NCI-H345 treated with DMSO at 0.1 percent for 48 hours (cell line): ENCODE data around the gene URI1.

ENCODE experiments used
- DNase-seq: peaks from one replicate; lab custom pipeline; 2025; ENCODE audit not compliant: unreplicated experiment; lab: John Stamatoyannopoulos, UW

The URI1 gene

DNA sequence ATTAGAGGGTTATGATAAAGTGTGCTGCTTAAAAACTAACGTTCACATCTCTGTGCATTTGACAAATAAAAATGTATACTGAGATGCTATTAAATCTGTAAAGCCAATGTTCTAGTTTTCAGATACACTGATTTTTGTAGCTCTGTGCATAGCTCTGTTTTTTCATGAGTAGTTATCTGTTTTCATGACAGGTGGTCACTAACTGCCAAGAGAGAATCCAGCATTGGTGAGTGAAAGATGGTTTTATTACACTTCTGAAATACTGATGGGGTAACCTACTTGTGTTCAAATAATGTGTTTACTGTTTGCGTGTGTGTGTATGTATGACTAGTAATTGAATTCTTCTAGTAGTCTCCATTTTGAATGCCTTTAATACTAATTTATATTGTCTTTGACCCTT lies 29.0 kb downstream of the URI1 start:
- no peak for DNase-seq

DNA sequence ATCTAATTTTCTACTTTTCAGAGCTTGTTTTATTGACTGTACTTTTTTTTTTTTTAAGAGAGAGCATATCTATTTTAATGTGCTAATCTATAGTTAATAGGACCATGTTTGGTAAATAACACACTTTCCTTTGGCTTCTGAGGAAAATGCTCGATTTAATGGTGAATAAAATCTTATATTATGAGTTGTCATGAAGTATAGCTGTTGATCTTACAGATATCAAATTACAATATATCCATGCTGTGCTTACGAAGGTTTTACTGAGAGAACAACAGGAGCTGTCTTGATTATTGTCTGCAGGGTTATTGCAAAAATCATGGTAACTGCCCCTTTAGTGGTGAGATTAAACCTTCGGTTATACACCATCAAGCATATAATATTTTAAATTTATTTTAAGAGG lies 29.6 kb downstream of the URI1 start:
- no peak for DNase-seq

DNA sequence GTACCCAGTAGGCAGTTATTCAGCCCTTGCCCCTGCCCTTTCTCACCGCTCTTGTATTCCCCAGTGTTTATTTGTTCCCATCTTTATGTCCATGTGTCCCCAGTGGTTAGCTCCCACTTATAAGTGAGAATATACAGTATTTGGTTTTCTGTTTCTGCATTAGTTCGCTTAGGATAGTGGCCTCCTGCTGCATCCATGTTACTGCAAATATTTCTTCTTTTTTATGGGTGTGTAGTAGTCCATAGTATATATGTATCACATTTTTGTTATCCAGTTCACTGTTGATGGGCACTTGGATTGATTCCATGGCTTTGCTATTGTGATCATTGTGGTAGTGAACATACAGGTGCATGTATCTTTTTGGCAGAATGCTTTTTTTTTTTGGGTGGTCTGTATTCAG lies 32.7 kb downstream of the URI1 start:
- DNase-seq, result no peak

DNA sequence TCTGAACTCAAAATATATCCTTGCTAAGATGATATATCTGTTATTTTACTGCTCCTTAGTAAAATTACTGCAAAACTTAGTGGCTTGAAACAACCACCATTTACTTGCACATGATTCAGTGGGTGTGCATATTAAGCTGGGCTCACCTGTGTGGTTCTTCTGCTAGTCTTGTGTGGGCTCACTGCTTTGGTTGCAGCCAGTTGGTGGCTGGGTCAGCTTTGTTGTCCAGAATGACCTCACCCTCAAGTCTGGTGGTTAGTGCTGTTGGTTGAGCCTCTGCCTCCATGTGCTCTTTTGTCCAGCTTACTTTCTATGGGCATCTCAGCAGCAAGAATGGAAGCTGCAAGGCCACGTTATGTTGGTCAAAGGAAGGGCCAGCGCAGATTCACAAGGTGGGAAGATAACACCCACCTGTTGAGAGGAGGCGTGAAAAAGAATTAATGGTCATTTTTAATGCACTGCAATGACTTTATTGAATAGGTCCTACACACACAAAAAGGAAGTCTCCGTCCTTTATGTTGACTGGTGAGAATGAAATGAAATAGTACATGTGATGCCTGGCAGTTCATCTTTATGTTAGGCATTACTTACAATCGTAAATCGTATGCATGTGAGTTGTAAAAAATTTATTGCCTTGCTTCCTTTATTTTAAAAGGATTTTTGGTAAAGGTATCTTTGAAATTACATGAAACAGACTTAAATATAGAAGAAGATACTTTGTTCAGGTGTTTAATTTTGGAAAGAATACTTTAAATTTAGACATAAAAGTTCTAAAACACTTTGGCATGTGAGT lies 34.3 kb downstream of the URI1 start:
- DNase-seq, result no peak

DNA sequence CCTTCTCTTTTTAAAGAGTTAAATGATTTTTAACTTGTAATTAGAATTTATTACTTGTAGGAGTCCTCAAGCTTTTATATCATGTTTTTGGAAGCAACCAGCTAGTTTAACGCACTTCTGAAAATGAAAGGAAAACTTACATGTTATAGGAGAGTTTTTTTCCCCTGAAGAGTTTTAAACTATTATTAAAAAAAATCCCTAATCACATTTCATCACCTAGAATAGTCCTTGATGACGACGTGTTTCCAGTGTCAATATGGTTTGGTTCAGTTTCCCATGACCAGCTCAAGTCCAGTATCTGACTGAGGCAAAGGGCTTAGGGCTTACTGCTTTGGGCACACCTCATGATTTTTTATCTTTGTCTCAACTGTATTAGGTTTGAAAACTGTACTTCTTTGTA lies 36.0 kb downstream of the URI1 start:
- no peak for DNase-seq

DNA sequence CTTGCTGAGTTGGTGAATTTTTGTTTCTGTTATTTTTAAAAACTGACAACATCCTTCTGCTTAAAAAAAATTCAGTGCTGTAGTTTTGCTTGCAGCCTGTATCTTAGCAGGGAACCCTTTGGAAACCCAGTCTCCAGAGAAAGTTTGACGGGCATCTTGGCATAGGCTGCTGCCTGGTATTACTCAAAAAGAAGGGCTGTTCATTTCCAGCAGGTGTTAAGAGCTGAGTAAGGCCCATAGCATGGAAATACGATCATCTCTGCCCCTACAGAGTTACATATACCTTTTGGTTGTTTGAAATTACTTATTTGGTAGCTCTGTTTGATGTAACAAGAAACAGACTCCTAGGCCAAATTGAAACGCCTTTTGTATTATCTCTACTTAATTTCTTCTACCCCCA lies 41.5 kb downstream of the URI1 start:
- DNase-seq, result no peak

DNA sequence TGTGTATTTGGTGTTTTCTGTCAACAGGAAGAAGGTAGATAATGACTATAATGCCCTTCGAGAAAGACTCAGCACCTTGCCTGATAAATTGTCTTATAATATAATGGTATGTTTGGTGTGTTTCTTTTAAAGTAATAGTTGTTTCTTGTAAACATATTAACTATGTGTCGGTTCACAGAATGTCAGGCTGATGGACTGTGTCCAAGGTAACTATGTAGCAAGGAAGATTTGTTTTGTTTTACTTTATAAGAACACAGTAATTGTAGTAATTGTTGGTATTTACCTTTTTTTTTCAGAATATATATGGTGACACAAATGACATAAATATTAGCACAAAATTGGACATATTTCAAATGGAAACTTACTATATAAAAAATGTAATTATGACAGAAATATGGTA lies 43.2 kb downstream of the URI1 start:
- no peak for DNase-seq

DNA sequence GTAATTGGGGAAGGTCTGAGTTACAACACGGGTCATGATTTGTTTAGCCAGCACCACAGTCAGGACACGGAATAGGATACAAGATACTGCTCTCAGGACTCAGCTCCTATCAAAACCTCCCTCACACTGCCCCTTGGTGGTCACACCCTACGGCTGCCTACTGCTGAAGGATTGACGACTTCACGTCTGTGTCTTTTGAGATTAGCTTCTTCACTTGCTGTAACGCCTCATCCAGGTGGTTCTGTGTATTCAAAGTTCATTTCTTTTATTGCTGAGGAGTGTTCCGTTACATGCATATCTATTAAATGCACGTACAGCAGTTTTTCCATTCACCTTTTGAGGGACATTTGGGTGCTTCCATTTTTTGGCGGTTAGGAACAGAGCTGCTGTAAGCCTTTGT lies 46.3 kb downstream of the URI1 start:
- DNase-seq, result no peak

DNA sequence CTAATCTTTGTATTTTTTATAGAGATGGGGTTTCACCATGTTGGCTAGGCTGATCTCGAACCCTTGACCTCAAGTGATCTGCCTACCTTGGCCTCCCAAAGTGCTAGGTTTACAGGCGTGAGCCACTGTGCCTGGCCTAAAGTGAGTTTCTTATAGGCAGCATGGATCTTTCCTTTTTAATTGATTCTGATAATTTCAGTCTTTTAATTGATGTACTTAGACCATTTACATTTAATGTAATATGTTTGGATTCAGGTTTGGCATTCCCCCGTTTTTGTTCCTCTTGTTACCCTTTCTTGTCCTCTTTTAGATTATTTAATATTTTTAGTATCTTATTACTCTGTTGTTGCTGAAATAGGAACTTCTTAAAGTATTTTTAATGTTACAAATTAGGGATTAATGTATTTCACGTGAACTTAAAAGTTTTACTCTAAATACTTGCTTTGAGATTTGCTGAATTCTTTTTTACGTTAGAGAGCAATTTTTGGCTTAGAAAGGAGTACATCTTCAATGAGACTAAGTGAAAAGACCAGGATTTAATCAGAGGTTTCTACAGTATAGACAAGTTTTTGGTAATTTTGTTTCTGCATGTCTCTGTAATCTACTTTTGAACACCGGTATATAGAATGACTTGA lies 50.3 kb downstream of the URI1 start:
- DNase-seq, result no peak

DNA sequence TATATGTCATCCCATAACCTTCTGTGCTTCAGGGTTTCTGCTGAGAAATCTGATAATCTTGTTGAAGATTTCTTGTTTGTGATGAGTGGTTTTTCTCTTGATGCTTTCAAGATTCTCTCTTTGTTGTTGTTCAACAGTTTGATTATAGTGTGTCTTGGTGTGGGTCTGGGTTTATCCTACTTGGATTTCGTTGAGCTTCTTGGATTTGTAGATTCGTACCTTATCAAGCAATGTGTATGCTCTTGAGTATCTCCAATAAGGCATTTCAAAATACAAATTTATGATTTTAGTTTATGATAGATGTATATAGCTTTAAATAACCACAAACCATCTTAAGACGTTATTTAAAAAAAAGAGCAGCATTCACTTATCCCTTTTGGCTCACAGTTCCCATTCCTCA lies 57.5 kb downstream of the URI1 start:
- no peak for DNase-seq

DNA sequence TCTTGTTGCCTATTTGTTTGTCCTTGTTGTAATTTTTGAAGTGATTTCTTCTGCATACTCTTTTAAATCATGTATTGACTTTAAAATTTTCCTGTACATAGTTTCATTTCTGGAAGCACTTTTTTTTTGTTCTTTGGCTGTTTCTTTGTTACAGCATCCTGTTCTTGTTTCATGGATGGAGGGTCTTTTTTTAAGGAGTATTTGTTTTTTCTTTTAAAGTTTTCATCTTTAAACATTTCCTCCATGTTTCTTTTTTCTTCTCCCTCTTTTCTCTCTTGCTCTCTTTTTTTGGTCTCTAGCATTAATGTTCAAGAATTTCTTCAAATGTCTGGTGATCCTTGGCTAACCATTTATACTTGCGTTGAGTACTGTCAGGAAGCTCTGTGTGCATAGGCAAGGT lies 58.8 kb downstream of the URI1 start:
- DNase-seq, result no peak

DNA sequence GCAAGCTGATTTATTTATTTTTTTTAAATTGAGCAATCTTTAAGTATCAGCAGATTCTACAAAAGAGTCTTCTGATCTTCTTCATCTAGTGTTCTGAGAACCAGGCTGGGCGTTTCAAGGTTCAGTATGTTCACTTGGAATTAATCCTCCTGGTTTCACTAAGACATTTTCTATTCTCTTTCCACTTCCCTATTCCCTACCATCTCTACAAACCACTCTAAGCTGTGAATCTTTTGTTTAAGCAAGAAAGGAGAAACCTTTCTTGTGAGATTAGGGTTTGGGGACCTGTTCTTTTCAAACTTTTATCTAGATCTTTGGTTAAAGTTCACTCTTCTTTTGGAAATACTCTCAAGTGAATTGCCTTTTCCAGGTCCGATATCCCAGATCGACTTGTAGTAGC lies 59.3 kb downstream of the URI1 start:
- no peak for DNase-seq

DNA sequence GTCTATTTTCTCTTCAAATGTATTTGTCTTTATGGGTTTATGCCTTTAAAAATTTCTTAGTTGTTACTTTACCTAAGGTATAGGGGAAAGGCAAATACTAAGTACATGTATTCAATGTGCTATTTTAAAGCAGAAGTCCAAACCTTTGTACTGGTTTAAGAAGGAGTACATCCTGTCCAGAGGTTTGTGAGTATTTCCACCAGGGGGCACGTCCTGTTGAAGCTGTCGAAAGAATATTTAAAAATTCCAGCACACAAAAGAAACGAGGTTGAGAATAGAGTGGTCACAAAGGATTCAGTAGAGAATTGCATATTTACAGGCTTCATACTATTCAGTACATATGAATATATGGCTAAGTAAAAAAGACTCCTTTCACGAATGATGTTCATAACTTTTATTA lies 59.8 kb downstream of the URI1 start:
- DNase-seq, result no peak

DNA sequence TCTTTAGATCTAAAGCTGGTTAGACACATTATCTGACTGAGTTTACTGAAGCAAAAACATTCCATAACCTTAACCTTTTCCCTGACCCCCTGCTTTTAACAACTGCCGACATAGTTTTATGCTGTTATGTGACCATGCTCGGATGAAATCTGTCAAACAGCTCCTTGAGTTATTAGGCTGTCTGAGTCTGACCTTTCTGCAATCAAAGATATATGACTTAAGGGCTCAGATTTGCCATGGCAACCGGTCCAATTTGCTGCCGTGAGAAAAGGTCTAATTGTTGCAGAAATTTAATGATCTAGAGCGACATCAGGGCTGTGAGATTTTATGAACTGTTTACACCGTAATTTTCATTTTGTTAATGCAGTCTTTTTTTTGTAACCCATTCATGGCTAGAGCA lies 61.8 kb downstream of the URI1 start:
- DNase-seq, result no peak

DNA sequence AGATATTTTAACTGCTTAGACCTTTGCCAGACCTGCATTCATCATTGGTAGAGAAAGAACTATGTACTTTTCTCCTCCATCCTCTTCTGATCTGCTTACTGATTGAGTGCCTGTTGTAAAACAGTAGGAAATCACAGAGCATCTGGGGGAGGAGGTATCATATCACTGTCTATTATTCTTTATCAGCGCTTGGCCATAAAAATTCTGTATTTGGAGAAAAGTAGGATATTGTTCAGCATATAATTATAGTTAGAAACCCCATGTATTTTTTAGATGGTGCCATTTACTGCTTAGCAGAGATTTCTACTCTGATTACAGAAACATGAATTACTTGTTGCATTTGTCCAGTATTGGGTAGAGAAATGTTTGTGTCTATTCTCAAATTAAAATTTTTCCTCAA lies 62.4 kb downstream of the URI1 start:
- DNase-seq, result no peak

DNA sequence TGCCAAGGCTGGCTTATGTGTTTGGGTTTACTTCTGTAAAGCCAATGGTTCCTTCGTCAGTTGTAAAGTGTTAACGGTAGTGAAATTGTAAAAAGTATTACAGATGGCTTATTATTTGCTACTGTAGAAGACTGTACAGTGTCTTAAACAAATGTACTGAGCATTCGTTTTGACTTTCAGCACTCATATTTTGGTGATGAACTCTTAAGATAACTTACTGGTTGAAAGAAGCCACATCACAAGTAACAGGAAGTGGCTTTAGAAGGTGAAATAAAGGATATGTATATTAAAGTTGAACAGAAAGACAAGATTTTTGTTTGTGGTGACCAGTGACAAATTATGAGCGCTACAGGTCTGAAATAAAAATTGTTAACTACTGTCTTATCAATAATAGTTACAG lies 64.2 kb downstream of the URI1 start:
- no peak for DNase-seq

DNA sequence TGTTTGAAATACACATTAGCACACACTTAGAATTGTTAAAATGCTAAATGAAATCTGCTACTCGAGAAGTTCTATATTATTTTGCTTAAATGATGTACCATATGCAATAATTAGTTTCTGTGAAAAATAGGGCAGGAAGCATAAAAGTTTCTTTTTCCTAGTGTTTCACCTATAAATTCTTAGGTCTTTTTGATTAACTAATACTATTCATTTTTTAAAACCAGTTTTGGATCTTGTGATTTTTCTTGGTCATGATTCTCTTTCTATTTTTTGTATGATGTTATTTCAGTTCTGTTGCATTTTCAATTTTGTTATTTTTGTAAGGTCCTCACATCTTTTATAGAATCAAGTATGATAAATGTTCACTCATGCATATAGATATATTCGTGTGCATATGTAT lies 66.1 kb downstream of the URI1 start:
- no peak for DNase-seq

DNA sequence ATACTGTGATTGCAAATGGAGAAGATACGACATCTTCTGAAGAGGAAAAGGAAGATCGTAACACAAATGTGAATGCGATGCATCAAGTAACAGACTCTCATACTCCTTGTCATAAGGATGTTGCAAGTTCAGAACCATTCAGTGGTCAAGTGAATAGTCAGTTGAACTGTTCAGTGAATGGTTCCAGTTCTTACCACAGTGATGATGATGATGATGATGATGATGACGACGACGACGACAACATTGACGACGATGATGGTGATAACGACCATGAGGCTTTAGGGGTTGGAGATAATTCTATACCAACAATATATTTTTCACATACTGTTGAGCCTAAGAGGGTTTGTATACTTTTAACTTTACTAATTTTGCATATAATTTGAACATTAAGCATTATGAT lies 67.0 kb downstream of the URI1 start:
- DNase-seq, result no peak

DNA sequence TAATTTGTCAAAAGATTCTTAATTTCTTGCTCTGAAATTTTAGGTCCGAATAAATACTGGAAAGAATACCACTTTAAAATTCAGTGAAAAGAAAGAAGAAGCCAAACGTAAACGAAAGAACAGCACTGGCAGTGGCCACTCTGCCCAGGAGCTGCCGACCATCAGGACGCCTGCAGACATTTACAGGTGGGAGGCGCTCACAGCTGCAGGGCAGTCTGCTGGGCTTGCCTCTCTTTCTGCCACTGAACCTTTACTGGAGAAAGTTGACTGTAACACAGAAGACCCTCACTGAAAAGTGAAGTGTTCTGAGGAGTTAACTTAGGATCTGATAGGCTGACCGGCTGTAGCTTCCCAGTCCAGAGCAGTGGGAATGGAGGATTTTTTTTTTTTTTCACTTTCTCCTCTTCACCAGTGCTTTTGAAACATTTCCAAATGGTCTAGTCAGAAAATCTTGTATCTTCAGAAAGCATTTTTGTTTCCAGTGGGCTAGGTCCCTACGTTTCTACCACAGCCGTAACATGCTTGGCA lies 69.1 kb downstream of the URI1 start:
- no peak for DNase-seq

DNA sequence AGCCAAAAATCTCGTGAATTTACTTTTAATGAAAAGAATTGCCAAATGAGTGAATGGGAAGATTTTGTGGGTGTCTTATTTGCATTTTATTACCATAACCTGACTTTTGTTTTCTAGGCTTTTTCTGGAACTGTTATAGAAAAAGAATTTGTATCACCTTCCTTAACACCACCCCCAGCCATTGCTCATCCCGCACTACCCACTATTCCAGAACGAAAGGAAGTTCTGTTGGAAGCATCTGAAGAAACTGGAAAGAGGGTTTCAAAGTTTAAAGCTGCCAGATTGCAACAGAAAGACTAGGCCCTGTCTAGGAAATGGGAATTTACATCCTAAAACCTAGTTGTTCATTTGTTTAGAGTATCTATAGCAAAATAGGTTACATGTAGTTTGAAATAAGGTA lies 72.7 kb downstream of the URI1 start:
- DNase-seq, result no peak

DNA sequence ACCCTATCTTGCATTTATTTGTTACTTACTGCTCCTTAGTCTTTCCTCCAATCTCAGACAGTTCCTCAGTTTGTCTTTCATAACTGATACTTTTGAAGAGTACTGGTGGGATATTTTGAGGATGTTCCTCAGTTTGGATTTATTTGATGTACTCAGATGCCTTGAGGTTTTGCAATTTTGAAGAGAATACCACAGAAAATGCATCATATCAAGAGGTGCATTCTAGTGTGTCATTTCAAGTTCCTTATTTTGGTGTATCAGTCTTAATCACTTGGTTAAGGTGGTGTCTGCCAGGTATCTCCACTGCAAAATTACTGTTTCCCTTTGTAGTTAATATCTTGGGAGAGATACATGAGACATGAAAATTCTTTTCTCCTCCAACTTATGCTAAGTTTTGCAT lies 75.1 kb downstream of the URI1 start:
- no peak for DNase-seq

DNA sequence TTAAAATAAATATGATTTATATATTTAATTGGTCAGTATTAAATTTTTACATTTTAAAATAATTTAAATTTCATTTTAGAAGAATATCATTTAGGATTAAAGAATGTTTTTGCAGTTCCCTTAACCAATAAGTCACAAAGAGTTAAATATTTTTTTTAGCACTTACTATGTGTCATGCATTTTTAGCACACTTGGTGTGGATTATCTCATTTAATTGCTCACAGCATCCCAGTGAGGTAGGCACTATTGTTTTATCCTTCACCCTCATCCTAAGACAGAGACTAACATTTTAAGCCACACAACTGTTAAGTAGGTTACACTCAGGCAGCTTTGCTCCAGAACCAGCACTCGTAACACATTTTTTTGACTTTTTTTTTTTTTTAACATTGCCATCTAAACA lies 78.2 kb downstream of the URI1 start:
- DNase-seq, result no peak

DNA sequence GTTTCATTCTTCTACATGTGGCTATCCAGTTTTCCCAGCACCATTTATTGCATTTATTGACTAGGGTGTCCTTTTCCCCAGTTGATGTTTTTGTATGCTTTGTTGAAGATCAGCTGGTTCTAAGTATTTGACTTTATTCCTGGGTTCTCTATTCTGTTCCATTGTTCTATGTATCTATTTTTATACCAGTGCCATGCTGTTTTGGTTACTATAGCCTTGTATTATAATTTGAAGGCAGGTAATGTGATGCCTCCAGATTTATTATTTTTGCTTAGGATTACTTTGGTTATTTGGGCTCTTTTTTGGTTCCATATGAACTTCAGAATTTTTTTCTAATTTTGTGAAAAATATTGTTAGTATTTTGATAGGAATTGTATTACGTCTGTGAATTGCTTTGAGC lies 80.6 kb downstream of the URI1 start:
- DNase-seq, result no peak
